22Rv1 (cell line): ENCODE results near the gene SELENON.
A peak's percentile ranks its signal among the peaks of the same experiment; 100 is the strongest.

Experiments used
- H3K27ac ChIP-seq: fragments of 450-650 bp; 2 replicates; pipeline ENCODE4 v1.5.1; 2017
- CTCF ChIP-seq: fragments of 450-650 bp; IDR thresholded peaks from 2 replicates; pipeline ENCODE4 v1.5.1; 2017; ENCODE audit warnings: mild to moderate bottlenecking
- ZFX ChIP-seq: fragments of 450-650 bp; IDR thresholded peaks from 2 replicates; pipeline ENCODE4 v1.6.1; 2017; ENCODE audit warnings: antibody characterized with exemption, borderline replicate concordance

The SELENON gene

GRCh38 chr1:25818569-25818968, 18.6 kb downstream of the SELENON start:
- peak overlapping the region; percentile 96 for H3K27ac ChIP-seq
- no peak for TF ChIP-seq ZFX
- no peak for TF ChIP-seq CTCF

- H3K27ac ChIP-seq = peak within 1 kb of the TSS; percentile 96
- TF ChIP-seq ZFX (no peak), CTCF (no peak)
Observed at GRCh38 chr1:25819491-25820246, 19.7 kb downstream of the SELENON start, which contains the start of gene MTFR1L. Gene MTFR1L, plus strand, starts transcription at chr1:25819954. Its CDS starts 3,151 bp downstream, at chr1:25823105.

- TF ChIP-seq ZFX = no peak
- TF ChIP-seq CTCF = no peak
- peak overlapping the region; percentile 96 for H3K27ac ChIP-seq
Observed at GRCh38 chr1:25820247-25821111, 20.5 kb downstream of the SELENON start.

GRCh38 chr1:25821112-25821476, 21.1 kb downstream of the SELENON start:
- TF ChIP-seq ZFX = no peak
- peak overlapping the region; percentile 96 for H3K27ac ChIP-seq

GRCh38 chr1:25821630-25822091, 21.7 kb downstream of the SELENON start:
- no peak for TF ChIP-seq ZFX
- TF ChIP-seq CTCF = no peak
- peak overlapping the region; percentile 96 for H3K27ac ChIP-seq

- no peak overlapping the region for H3K27ac ChIP-seq
- TF ChIP-seq CTCF (no peak), ZFX (no peak)
Observed at GRCh38 chr1:25825605-25826004, 25.6 kb downstream of the SELENON start.

GRCh38 chr1:25826571-25826970, 26.6 kb downstream of the SELENON start:
- H3K27ac ChIP-seq = no peak overlapping the region
- TF ChIP-seq CTCF (no peak), ZFX (no peak)
